Stimulated activated CD4-positive, alpha-beta T cell treated with anti-CD3 and anti-CD28 coated beads, Interleukin-12 subunit alpha, Interleukin-12 subunit beta, amount 100 ng/mL, for 24 hours (primary cell): Measurements from ENCODE around the gene SPTB.
"Not testable (repeated sequence)": the region's sequence is repeated elsewhere in the genome, so short reads cannot be mapped to it uniquely, and the experiment has no call there.

Experiments
- DNase-seq, 2 experiments: peaks; one replicate each; pipeline ENCODE4 v3.0.0-alpha.2; 2020; ENCODE audit warnings: low read depth in 2 of 2

SPTB gene

GRCh38 chr14:64821651-64822050, 58.1 kb downstream of the SPTB start:
- DNase-seq, result no peak

GRCh38 chr14:64818151-64818550, 61.6 kb downstream of the SPTB start:
- no peak for DNase-seq

GRCh38 chr14:64817631-64818030, 62.1 kb downstream of the SPTB start:
- DNase-seq, result no peak

GRCh38 chr14:64816221-64816783, 63.4 kb downstream of the SPTB start:
- DNase-seq, result no peak

GRCh38 chr14:64815257-64815656, 64.5 kb downstream of the SPTB start:
- no peak for DNase-seq

GRCh38 chr14:64812412-64812811, 67.3 kb downstream of the SPTB start:
- no peak for DNase-seq

- DNase-seq, result no peak
These were observed 68.0 kb downstream of the SPTB start for GRCh38 chr14:64811676-64812075.

- DNase-seq, result no peak
These were observed 71.3 kb downstream of the SPTB start for GRCh38 chr14:64808449-64808848.

- no peak for DNase-seq
These were observed 72.2 kb downstream of the SPTB start for GRCh38 chr14:64807551-64807950.

GRCh38 chr14:64806862-64807495, 72.7 kb downstream of the SPTB start:
- no peak for DNase-seq

- DNase-seq, result no peak
These were observed 73.4 kb downstream of the SPTB start for GRCh38 chr14:64806202-64806861.

- not testable (repeated sequence) for DNase-seq
These were observed 74.1 kb downstream of the SPTB start for GRCh38 chr14:64805646-64806045.

GRCh38 chr14:64804754-64805260, 74.9 kb downstream of the SPTB start:
- no peak for DNase-seq

GRCh38 chr14:64801800-64802199, 77.9 kb downstream of the SPTB start:
- no peak for DNase-seq

GRCh38 chr14:64801046-64801445, 78.7 kb downstream of the SPTB start:
- DNase-seq, result no peak

- no peak for DNase-seq
These were observed 79.7 kb downstream of the SPTB start for GRCh38 chr14:64800000-64800399.

GRCh38 chr14:64799555-64799954, 80.2 kb downstream of the SPTB start:
- no peak for DNase-seq

GRCh38 chr14:64796369-64796768, 83.3 kb downstream of the SPTB start:
- DNase-seq, result no peak

GRCh38 chr14:64795921-64796320, 83.8 kb downstream of the SPTB start:
- no peak for DNase-seq

GRCh38 chr14:64795211-64795610, 84.5 kb downstream of the SPTB start:
- no peak for DNase-seq

GRCh38 chr14:64792871-64793560, 86.7 kb downstream of the SPTB start:
- DNase-seq, result no peak

- DNase-seq, result no peak
These were observed 87.5 kb downstream of the SPTB start for GRCh38 chr14:64792231-64792630.

GRCh38 chr14:64790478-64790877, 89.2 kb downstream of the SPTB start:
- DNase-seq, result no peak
